Neural cell (in vitro differentiated cells): ENCODE results near the gene REG3A. TPM values are rescaled to one million over a fixed set of nuclear protein-coding genes. Genes with fewer than 3 reads are reported as not detected.

Experiments
- H2AFZ ChIP-seq: fragments of 200-600, 300-800 bp; sonication (generic), shearing (Covaris generic); 2 replicates; pipeline ENCODE4 v1.6.0; 2014; ENCODE audit warnings: low read depth, mild to moderate bottlenecking, antibody characterized with exemption, low read length, moderate library complexity
- H3F3A ChIP-seq: fragments of 200-600 bp; shearing (Covaris generic); 2 replicates; pipeline ENCODE4 v1.6.1; 2016; ENCODE audit warnings: mild to moderate bottlenecking, moderate library complexity, mixed read lengths, antibody characterized with exemption, low read length; ENCODE audit not compliant: insufficient read depth, poor library complexity, severe bottlenecking
- H3K27ac ChIP-seq: fragments of 200-600, 300-800 bp; sonication (generic), shearing (Covaris generic); 2 replicates; pipeline ENCODE4 v1.5.1; 2014; ENCODE audit warnings: mild to moderate bottlenecking, low read length, moderate library complexity
- H3K27me3 ChIP-seq: fragments of 300-800, 200-600 bp; sonication (generic), shearing (Covaris generic); 2 replicates; pipeline ENCODE4 v1.6.0; 2014; ENCODE audit warnings: mild to moderate bottlenecking, low read depth, low read length, moderate library complexity; ENCODE audit not compliant: insufficient read depth
- H3K36me3 ChIP-seq: fragments of 300-800, 200-600 bp; sonication (generic), shearing (Covaris generic); 2 replicates; pipeline ENCODE4 v1.5.1; 2014; ENCODE audit warnings: mild to moderate bottlenecking, antibody characterized with exemption, low read length, moderate library complexity; ENCODE audit not compliant: insufficient read depth
- H3K4me2 ChIP-seq: fragments of 300-800, 200-600 bp; sonication (generic), shearing (Covaris generic); 2 replicates; pipeline ENCODE4 v1.6.0; 2014; ENCODE audit warnings: mild to moderate bottlenecking, low read length
- H3K4me3 ChIP-seq: fragments of 300-800, 200-600 bp; sonication (generic), shearing (Covaris generic); 2 replicates; pipeline ENCODE4 v1.5.1; 2014; ENCODE audit warnings: mild to moderate bottlenecking, low read length, moderate library complexity
- H3K79me2 ChIP-seq: fragments of 200-600 bp; shearing (Covaris generic); replicated peaks from 2 replicates; pipeline ENCODE4 v1.6.0; 2014; ENCODE audit warnings: mild to moderate bottlenecking, low read length, moderate library complexity; ENCODE audit not compliant: insufficient read depth
- H3K9ac ChIP-seq: fragments of 300-800, 200-600 bp; sonication (generic), shearing (Covaris generic); 2 replicates; pipeline ENCODE4 v1.6.1; 2016; ENCODE audit warnings: mild to moderate bottlenecking, low read length, mixed read lengths
- H3K9me2 ChIP-seq: fragments of 200-600 bp; shearing (Covaris generic); 2 replicates; pipeline ENCODE4 v1.6.1; 2016; ENCODE audit warnings: mild to moderate bottlenecking, low read length, mixed read lengths; ENCODE audit not compliant: insufficient read depth
- H3K9me3 ChIP-seq: fragments of 200-600, 300-800 bp; sonication (generic), shearing (Covaris generic); 2 replicates; pipeline ENCODE4 v1.6.1; 2016; ENCODE audit warnings: mild to moderate bottlenecking, mixed run types, low read length, moderate library complexity, mixed read lengths
- H4K20me1 ChIP-seq: fragments of 200-600 bp; shearing (Covaris generic); 2 replicates; pipeline ENCODE4 v1.6.1; 2016; ENCODE audit warnings: mild to moderate bottlenecking, mixed run types; ENCODE audit not compliant: insufficient read depth
- CTCF ChIP-seq: fragments of 450-650 bp; IDR thresholded peaks from 2 replicates; pipeline ENCODE4 v1.5.1; 2014; ENCODE audit warnings: antibody characterized with exemption, mild to moderate bottlenecking, moderate library complexity; ENCODE audit not compliant: poor library complexity, severe bottlenecking
- EP300 ChIP-seq: fragments of 450-650 bp; conservative IDR thresholded peaks from 2 replicates; pipeline ENCODE4 v1.6.1; 2014; ENCODE audit warnings: antibody characterized with exemption, mild to moderate bottlenecking, moderate library complexity; ENCODE audit not compliant: poor library complexity, severe bottlenecking
- EZH2 ChIP-seq: fragments of 200-600, 300-800 bp; shearing (Covaris generic), sonication (generic); IDR thresholded peaks from 2 replicates; pipeline ENCODE4 v1.6.1; 2014; ENCODE audit warnings: antibody characterized with exemption, low read length, borderline replicate concordance, mild to moderate bottlenecking; ENCODE audit not compliant: insufficient read depth, poor library complexity, severe bottlenecking
- MXI1 ChIP-seq: fragments of 450-650 bp; conservative IDR thresholded peaks from 2 replicates; pipeline ENCODE4 v1.6.1; 2014; ENCODE audit warnings: antibody characterized with exemption, mild to moderate bottlenecking; ENCODE audit not compliant: poor library complexity, severe bottlenecking
- POLR2AphosphoS5 ChIP-seq: IDR thresholded peaks from 2 replicates; pipeline ENCODE4 v1.6.1; 2012
- RAD21 ChIP-seq: fragments of 450-650 bp; conservative IDR thresholded peaks from 2 replicates; pipeline ENCODE4 v1.6.1; 2014; ENCODE audit warnings: antibody characterized with exemption, mild to moderate bottlenecking, moderate library complexity
- REST ChIP-seq: IDR thresholded peaks from 2 replicates; pipeline ENCODE4 v1.6.1; 2012; ENCODE audit warnings: borderline replicate concordance
- SMC3 ChIP-seq: fragments of 450-650 bp; conservative IDR thresholded peaks from 2 replicates; pipeline ENCODE4 v1.6.1; 2014; ENCODE audit warnings: antibody characterized with exemption, mild to moderate bottlenecking, moderate library complexity; ENCODE audit not compliant: poor library complexity
- TAF1 ChIP-seq: IDR thresholded peaks from 2 replicates; pipeline ENCODE4 v1.6.1; 2012; ENCODE audit warnings: low read depth
- polyA plus RNA-seq: library from polyadenylated mRNA; depleted of rRNA; stranded (reverse); fragments of >200 nt; gene quantifications from 2 replicates; pipeline ENCODE4 v1.2.3, GENCODE V29; 2014

Gene REG3A
- polyA plus RNA-seq, 1 donor from 2014 or later: not detected

GRCh38 chr2:79179036-79179435 is 19.5 kb upstream of the REG3A start:
- Histone ChIP-seq H3K9me3 (no peaks in the 10 kb centered on the region), H3K36me3 (no peaks in the 10 kb centered on the region), H3K9me2 (no peaks in the 10 kb centered on the region), H4K20me1 (no peaks in the 10 kb centered on the region), H2AFZ (no peak overlapping the region), H3K4me3 (no peak overlapping the region), H3K27me3 (no peaks in the 10 kb centered on the region), H3K79me2 (no peaks in the 10 kb centered on the region), H3K27ac (no peak overlapping the region), H3F3A (no peaks in the 10 kb centered on the region), H3K9ac (no peak overlapping the region), H3K4me2 (no peak overlapping the region)
- TF ChIP-seq TAF1: no peak
- TF ChIP-seq EP300: no peak
- no peak for TF ChIP-seq CTCF
- TF ChIP-seq SMC3: no peak
- TF ChIP-seq POLR2AphosphoS5: no peak
- TF ChIP-seq REST: no peak
- no peak for TF ChIP-seq RAD21
- no peak for TF ChIP-seq EZH2

- H4K20me1 ChIP-seq: no peaks in the 10 kb centered on the region
- no peaks in the 10 kb centered on the region for H3K9me2 ChIP-seq
- H3F3A ChIP-seq: no peaks in the 10 kb centered on the region
- H3K9ac ChIP-seq: no peak overlapping the region
- no peaks in the 10 kb centered on the region for H3K27me3 ChIP-seq
- no peaks in the 10 kb centered on the region for H3K9me3 ChIP-seq
- TF ChIP-seq EZH2: no peak
- TF ChIP-seq REST: no peak
- peak; percentile 37 for TF ChIP-seq POLR2AphosphoS5
- TF ChIP-seq SMC3: no peak
- TF ChIP-seq RAD21: no peak
- TF ChIP-seq MXI1: no peak
- H3K79me2 ChIP-seq: no peaks in the 10 kb centered on the region
- no peak overlapping the region for H3K4me3 ChIP-seq
- no peak overlapping the region for H3K4me2 ChIP-seq
- no peak overlapping the region for H2AFZ ChIP-seq
- no peaks in the 10 kb centered on the region for H3K36me3 ChIP-seq
- H3K27ac ChIP-seq: no peak overlapping the region
Observed at GRCh38 chr2:79178076-79178674, 18.6 kb upstream of the REG3A start.
